Measurements from ENCODE around the gene TNFRSF8. TPM values are rescaled to one million over a fixed set of nuclear protein-coding genes. Genes with fewer than 3 reads are reported as not detected.
A peak's percentile ranks its signal among the peaks of the same experiment; 100 is the strongest.

Gene TNFRSF8
- polyA plus RNA-seq, 1 of the 3 experiments (the other 2 are of a cell fraction): 0.07 TPM

DNA sequence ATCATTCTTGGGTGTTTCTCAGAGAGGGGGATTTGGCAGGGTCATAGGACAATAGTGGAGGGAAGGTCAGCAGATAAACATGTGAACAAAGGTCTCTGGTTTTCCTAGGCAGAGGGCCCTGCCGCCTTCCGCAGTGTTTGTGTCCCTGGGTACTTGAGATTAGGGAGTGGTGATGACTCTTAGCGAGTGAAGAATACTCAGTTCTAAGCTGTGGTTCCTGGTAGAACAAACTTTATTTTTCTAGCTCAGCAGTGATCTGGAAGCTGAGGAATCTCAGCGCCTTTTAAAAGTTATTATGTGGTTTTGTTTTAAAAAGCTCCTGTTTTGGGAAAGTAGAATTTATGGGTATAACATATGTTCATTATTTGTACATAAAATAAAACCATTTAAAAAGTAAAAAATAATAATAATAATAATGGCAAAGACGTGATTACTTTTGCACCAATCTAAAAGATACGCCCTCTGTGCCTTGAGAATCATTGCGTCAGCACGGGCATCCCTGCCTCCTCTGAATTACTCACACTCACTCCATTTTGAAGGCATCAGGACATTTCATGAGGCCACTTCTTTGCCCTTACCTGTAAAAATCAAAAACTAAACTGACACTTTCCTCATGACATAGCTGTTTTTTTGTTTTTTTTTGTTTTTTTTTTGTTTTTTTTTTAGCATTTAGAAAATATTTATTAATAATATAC is 74.0 kb downstream of the TNFRSF8 start (continued):
- TF ChIP-seq, protein P1, sequence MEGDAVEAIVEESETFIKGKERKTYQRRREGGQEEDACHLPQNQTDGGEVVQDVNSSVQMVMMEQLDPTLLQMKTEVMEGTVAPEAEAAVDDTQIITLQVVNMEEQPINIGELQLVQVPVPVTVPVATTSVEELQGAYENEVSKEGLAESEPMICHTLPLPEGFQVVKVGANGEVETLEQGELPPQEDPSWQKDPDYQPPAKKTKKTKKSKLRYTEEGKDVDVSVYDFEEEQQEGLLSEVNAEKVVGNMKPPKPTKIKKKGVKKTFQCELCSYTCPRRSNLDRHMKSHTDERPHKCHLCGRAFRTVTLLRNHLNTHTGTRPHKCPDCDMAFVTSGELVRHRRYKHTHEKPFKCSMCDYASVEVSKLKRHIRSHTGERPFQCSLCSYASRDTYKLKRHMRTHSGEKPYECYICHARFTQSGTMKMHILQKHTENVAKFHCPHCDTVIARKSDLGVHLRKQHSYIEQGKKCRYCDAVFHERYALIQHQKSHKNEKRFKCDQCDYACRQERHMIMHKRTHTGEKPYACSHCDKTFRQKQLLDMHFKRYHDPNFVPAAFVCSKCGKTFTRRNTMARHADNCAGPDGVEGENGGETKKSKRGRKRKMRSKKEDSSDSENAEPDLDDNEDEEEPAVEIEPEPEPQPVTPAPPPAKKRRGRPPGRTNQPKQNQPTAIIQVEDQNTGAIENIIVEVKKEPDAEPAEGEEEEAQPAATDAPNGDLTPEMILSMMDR (IDR thresholded peaks at IDR 0.05): no peak
- TF ChIP-seq RCOR1 (IDR thresholded peaks at IDR 0.05; ENCODE audit: low read length): no peak

DNA sequence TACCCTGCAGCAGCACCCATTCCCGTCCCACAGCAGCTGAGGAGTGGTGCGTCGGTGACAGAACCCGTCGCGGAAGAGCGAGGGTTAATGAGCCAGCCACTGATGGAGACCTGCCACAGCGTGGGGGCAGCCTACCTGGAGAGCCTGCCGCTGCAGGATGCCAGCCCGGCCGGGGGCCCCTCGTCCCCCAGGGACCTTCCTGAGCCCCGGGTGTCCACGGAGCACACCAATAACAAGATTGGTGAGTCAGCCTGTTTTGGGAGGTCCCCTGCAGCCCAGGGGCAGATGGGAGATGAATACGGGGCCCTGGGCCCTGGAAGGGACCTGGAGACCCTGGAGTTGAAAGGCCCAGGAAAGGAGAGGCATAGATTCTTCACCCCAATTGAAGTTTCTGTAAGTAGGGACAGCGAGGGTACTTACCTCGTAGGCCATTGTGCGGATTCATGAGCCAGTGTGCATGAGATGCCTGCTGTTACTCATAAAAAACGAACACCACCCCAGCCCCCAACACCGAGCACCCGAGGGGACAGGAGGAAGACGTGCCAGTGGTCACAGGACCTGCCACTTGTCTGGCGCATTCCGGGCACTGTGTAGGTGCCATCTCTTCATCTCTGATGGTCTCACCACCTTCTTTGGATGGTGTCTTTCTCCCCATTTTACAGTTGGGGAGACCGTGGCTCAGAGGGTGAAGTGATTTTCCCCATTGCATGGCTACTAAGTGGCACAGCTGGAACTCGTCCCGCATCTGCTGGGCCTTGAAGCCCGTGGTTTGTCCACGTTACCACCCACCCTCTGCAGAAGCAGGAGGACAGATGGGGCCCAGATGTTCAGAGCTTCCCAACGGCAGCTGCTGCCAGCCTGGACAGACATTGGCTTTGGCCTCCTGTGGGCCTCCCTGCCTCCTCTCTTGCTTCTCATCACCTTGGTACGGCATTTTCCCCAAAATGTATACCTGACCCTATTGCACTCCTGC is 75.4 kb downstream of the TNFRSF8 start:
- H3K9me3 ChIP-seq: no peaks in the 10 kb centered on the region
- no peaks in the 10 kb centered on the region; a peak in 1 of 4 replicates for H3K4me1 ChIP-seq (ENCODE audit: control insufficient read depth in 1 of 2, insufficient read depth in 2 of 2, low read depth in 1 of 2, low read length in 1 of 2)
- TF ChIP-seq FOSL2 (IDR thresholded peaks at IDR 0.05; ENCODE audit: borderline replicate concordance, low read depth) (no peak), RAD21 (IDR thresholded peaks at IDR 0.05; ENCODE audit: low read length) (no peak), FOXJ3 (CRISPR knock-in tag; IDR thresholded peaks at IDR 0.05) (no peak), NFIC (IDR thresholded peaks at IDR 0.05; ENCODE audit: borderline replicate concordance) (no peak), ELF1 (IDR thresholded peaks at IDR 0.05) (no peak), MEF2A (IDR thresholded peaks at IDR 0.05; ENCODE audit: borderline replicate concordance, low read depth) (no peak)
- TF ChIP-seq, protein P2, sequence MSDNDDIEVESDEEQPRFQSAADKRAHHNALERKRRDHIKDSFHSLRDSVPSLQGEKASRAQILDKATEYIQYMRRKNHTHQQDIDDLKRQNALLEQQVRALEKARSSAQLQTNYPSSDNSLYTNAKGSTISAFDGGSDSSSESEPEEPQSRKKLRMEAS (IDR thresholded peaks at IDR 0.05; ENCODE audit: low read depth): no peak
- TF ChIP-seq, protein P3, sequence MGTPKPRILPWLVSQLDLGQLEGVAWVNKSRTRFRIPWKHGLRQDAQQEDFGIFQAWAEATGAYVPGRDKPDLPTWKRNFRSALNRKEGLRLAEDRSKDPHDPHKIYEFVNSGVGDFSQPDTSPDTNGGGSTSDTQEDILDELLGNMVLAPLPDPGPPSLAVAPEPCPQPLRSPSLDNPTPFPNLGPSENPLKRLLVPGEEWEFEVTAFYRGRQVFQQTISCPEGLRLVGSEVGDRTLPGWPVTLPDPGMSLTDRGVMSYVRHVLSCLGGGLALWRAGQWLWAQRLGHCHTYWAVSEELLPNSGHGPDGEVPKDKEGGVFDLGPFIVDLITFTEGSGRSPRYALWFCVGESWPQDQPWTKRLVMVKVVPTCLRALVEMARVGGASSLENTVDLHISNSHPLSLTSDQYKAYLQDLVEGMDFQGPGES (IDR thresholded peaks at IDR 0.05; ENCODE audit: low read depth, low read length): no peak
- no peaks in the 10 kb centered on the region for H3K27me3 ChIP-seq (ENCODE audit: insufficient read depth)
- H4K20me1 ChIP-seq (ENCODE audit: insufficient read depth): no peaks in the 10 kb centered on the region
- POLR2A ChIA-PET: no interaction called here
- no peaks in the 10 kb centered on the region for H3K9me2 ChIP-seq
- DNase-seq: peak; percentile 49
- H3K4me2 ChIP-seq: no peak overlapping the region
- H3K27ac ChIP-seq (ENCODE audit: low read depth in 2 of 2, low read length in 1 of 2): no peak overlapping the region
- no peak overlapping the region for H3K4me3 ChIP-seq (ENCODE audit: low read depth in 2 of 2, low read length in 1 of 2)
- H3K79me2 ChIP-seq (ENCODE audit: insufficient read depth): no peaks in the 10 kb centered on the region
- H2AFZ ChIP-seq (ENCODE audit: low read depth): no peak overlapping the region
- CTCF ChIA-PET: interaction anchor here (1.6 to 9.6 kb wide), 5 partner anchors 11 to 70 kb away, joined by 4 to 98 read pairs (median 7); no protein-coding TSS in a partner anchor
- H3F3A ChIP-seq (replicated peaks; ENCODE audit: insufficient read depth): no peaks in the 10 kb centered on the region
- 69% methylated on average over 26 of the region's 31 CpGs for WGBS (ENCODE audit: low lambda C conversion rate)
- no peaks in the 10 kb centered on the region for H3K36me3 ChIP-seq (replicated peaks in 1 of 2; ENCODE audit: control insufficient read depth in 1 of 2, insufficient read depth in 2 of 2, low read length in 1 of 2)
- no peak overlapping the region for H3K9ac ChIP-seq
